ENCODE data around the gene MICB.
"Not testable (repeated sequence)": the region's sequence is repeated elsewhere in the genome, so short reads cannot be mapped to it uniquely, and the experiment has no call there.

The MICB gene

DNA sequence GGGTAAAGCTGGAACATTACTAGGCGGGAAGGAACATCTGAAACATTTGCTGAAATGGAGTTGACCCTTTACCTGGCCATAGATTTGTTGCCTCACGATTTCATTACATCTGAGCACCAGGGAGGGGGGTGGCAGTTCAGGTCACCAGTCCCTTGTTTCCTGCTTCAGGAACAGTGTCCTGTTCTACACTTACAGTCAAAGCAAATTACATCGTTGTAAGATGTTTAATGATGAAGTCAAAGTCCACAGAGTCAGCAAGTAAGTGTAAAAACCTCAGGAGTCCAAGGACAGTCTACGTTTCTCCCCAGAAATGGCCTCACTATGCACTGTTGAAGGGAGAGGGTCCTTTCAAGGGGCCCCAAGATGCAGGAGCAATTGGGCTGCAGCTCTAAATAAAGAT is 8.9 kb upstream of the MICB start:
- H3K4me3 ChIP-seq (IDR thresholded peaks at IDR 0.05; ENCODE audit: insufficient read depth, low read depth, low read length) = no peak overlapping the region
- no peaks in the 10 kb centered on the region for H3K27me3 ChIP-seq (ENCODE audit: insufficient read depth, low read depth)
- no peaks in the 10 kb centered on the region; the same call in 1 of the 2 replicates for H3K79me2 ChIP-seq (ENCODE audit: insufficient read depth, low read depth)
- no peak for TF ChIP-seq CTCF (conservative IDR thresholded peaks at IDR 0.05; ENCODE audit: low read depth, low read length)
- peaks cover 19% of the 10 kb centered on the region for H3K4me1 ChIP-seq (ENCODE audit: low read depth, poor library complexity, severe bottlenecking)
- no peak overlapping the region for H3K9ac ChIP-seq
- no peak overlapping the region for H3K27ac ChIP-seq
- no peaks in the 10 kb centered on the region for H4K20me1 ChIP-seq (ENCODE audit: insufficient read depth)
- no peak overlapping the region for H2AFZ ChIP-seq (ENCODE audit: low read depth)
- no peaks in the 10 kb centered on the region for H3K36me3 ChIP-seq (ENCODE audit: insufficient read depth)
- no peak overlapping the region for H3K4me2 ChIP-seq

GRCh38 chr6:31490115-31490873 is 7.7 kb upstream of the MICB start:
- H3K27me3 ChIP-seq (ENCODE audit: insufficient read depth, low read depth) = no peaks in the 10 kb centered on the region
- H3K36me3 ChIP-seq (ENCODE audit: insufficient read depth) = no peaks in the 10 kb centered on the region
- H2AFZ ChIP-seq (ENCODE audit: low read depth) = no peak overlapping the region
- no peak for TF ChIP-seq CTCF (conservative IDR thresholded peaks at IDR 0.05; ENCODE audit: low read depth, low read length)
- H3K27ac ChIP-seq = no peak overlapping the region
- H3K4me3 ChIP-seq (IDR thresholded peaks at IDR 0.05; ENCODE audit: insufficient read depth, low read depth, low read length) = no peak overlapping the region
- H3K4me2 ChIP-seq = no peak overlapping the region
- peaks cover 19% of the 10 kb centered on the region for H3K4me1 ChIP-seq (ENCODE audit: low read depth, poor library complexity, severe bottlenecking)
- H3K79me2 ChIP-seq (ENCODE audit: insufficient read depth, low read depth) = peaks cover 5% of the 10 kb centered on the region; the same call in 1 of the 2 replicates
- H4K20me1 ChIP-seq (ENCODE audit: insufficient read depth) = no peaks in the 10 kb centered on the region
- no peak overlapping the region for H3K9ac ChIP-seq

- H2AFZ ChIP-seq (ENCODE audit: low read depth) = peak overlapping the region; percentile 85; the same call in 1 of the 2 replicates
- peak overlapping the region; percentile 40; the same call in 1 of the 2 replicates for H3K4me2 ChIP-seq
- H3K36me3 ChIP-seq (ENCODE audit: insufficient read depth); H3K4me3 ChIP-seq (IDR thresholded peaks at IDR 0.05; ENCODE audit: insufficient read depth, low read depth, low read length); H3K27me3 ChIP-seq (ENCODE audit: insufficient read depth, low read depth); H4K20me1 ChIP-seq (ENCODE audit: insufficient read depth): not testable (repeated sequence)
- peaks cover 24% of the 10 kb centered on the region for H3K4me1 ChIP-seq (ENCODE audit: low read depth, poor library complexity, severe bottlenecking)
- H3K9ac ChIP-seq = peak overlapping the region; percentile 62; the same call in 1 of the 2 replicates
- H3K79me2 ChIP-seq (ENCODE audit: insufficient read depth, low read depth) = peaks cover 18% of the 10 kb centered on the region; the same call in 1 of the 2 replicates
- peak overlapping the region; percentile 75; the same call in 1 of the 2 replicates for H3K27ac ChIP-seq
Measured at GRCh38 chr6:31493550-31493874, 4.4 kb upstream of the MICB start.

DNA sequence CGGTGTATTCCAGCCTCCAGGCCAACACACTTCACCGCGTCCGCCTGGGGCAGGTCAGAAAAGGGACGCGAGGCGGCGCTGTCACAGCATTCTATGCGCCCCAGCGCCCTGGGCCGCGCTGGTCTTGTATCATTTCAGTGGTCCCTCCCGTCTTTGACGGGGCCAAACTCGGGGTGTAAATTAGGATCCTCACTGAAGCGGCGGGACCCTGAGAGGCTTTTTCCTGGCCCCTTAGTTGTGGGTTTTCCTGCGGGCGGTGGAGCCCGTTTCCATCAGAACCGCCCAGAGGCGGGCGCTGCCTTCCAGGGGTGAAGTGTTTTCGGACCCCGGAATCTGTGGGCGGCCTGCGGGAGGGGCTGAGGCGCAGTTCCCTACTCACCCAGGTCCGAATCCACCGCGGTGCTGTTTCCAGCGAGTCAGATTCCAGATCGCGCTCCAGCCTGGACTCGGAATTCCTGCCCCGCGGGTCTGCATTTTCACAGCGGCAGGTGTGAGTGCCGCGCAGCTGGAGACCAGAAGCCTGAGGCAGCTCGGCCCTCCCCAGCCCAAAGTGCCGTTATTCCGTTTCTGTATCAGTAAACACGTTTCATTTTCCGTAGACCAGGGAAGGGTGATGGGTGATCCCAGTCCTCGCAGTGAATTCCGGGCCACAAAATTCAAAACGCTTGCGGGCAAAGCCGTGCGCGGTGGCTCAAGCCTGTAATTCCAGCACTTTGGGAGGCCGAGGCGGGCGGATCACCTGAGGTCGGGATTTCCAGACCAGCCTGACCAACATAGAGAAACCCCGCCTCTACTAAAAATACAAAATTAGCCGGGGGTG is 3.9 kb upstream of the MICB start:
- Histone ChIP-seq H3K27me3 (ENCODE audit: insufficient read depth, low read depth) (no peaks in the 10 kb centered on the region), H3K27ac (peak overlapping the region; percentile 75), H3K79me2 (ENCODE audit: insufficient read depth, low read depth) (peaks cover 24% of the 10 kb centered on the region), H3K4me2 (peak overlapping the region; percentile 40; the same call in 1 of the 2 replicates), H2AFZ (ENCODE audit: low read depth) (peak overlapping the region; percentile 85), H4K20me1 (ENCODE audit: insufficient read depth) (no peaks in the 10 kb centered on the region), H3K9ac (peak overlapping the region; percentile 62), H3K36me3 (ENCODE audit: insufficient read depth) (no peaks in the 10 kb centered on the region), H3K4me3 (IDR thresholded peaks at IDR 0.05; ENCODE audit: insufficient read depth, low read depth, low read length) (no peak overlapping the region), H3K4me1 (ENCODE audit: low read depth, poor library complexity, severe bottlenecking) (peaks cover 24% of the 10 kb centered on the region)
- peak; percentile 91 for TF ChIP-seq CTCF (conservative IDR thresholded peaks at IDR 0.05; ENCODE audit: low read depth, low read length)
